GM21367 (cell line): ENCODE measurements around the gene ZNF462.
"Not testable (repeated sequence)": the region's sequence is repeated elsewhere in the genome, so short reads cannot be mapped to it uniquely, and the experiment has no call there.

Experiments
- ATAC-seq: cut with Tn5 transposase; IDR thresholded peaks from one replicate; pipeline ENCODE4 v1.9.1; 2021; ENCODE audit not compliant: unreplicated experiment

The ZNF462 gene

DNA sequence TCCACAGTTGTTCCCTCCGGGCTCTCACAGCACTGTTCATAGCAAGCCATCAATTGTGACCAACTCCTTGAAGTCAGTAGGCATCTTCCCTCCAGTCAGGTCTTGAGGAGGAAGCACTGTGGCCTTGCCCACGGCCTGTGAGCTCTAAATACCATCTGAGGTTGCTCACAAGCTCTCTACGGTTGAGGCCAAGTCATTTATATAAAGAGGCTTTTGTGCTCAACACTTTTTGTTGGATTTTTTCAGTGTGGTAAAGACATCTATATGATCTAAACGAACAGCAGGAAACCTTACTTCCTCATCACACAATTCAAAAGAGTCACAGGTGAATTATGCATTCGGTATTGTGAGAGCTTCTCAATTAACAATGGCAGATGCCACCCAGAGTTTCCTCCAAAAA is 97.3 kb downstream of the ZNF462 start:
- no peak for ATAC-seq

DNA sequence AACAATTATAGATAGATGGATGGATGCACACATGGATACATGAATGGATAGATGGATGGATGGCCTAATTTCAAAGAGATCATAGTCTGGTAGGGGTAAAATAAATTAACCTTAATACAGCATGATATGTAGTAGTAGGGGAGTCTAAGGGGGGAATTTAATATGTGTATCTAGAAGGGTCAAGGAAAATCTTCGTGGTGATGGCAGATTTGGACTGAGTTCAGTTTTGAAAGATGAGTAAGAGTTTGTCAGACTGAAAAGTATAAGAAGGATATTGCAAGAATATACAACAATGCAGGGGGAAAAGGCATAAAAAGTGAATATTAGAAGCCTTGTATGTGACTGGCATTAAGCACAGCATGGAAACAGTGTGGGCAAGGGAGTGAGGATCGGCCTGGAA is 98.7 kb downstream of the ZNF462 start:
- ATAC-seq, result no peak

- no peak for ATAC-seq
Measured at GRCh38 chr9:106962122-106962521, 99.2 kb downstream of the ZNF462 start.

DNA sequence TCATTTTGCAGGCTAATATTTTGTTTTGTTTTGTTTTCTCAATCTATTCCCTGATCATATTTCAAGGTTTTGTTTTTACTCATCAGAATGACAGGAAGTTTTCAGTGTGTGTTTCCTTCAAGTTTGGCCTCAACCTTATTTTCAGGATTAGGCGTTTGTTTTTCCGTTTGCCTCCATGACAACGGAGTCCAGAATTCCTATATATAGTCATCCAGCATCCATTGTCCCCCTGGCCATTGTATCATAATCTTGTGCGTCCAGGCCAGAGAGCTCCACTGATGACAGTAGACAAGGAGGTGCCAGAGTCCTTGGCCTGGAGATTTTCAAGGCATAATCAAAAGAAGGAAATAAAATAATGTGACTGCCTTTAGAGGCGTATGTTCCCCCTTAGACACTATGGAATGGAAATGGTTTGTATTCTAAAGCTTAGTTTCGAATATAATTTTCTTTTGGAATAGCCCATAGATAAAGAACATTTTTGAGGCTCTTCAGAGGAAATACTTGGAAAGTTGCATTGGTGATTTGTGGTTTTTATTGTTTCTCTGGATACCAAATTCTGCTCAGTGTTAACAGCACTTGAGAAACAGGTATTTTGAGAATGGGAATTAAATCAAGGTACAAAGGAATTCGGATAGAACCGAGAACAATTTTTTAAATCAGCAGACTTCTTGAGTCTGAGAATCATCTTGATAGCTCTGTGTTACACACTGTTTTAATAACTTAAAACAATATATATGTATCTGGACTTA is 99.8 kb downstream of the ZNF462 start:
- no peak for ATAC-seq

DNA sequence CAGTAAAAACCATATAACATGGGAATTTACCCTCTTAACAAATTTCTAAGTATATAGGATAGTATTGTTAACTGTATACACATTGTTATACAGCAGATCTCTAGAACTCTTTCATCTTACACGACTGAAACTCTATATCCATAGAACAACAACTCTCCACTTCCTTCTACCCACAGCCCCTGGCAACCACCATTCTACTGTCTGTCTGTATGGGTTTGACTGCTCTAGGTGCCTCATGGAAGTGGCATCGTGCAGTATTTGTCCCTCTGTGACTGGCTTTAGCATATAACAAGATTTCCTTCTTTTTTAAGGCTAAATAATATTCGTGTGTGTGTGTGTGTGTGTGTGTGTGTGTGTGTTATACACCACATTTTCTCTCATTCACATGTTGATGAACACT is 100.7 kb downstream of the ZNF462 start:
- no peak for ATAC-seq

DNA sequence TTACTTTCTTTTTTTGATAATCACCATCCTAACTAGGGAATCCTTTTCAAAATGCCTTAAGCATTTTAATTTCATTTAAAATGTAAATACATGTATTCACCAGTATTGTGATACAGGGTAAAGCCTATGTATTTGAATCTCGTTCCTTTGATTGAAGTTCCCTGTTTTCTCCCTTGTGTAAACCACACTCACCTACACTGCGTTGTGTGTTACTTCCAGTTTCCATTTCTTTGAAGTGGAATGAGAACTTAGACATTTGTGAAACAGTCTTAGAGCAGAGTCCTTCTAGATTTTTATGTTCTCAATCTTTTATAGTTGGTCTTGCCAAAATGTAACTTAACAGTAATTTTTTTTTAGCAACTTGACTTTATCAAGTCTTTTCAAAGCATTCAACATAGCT is 101.4 kb downstream of the ZNF462 start:
- peak; percentile 79 for ATAC-seq

GRCh38 chr9:106964822-106965525 is 102.0 kb downstream of the ZNF462 start:
- no peak for ATAC-seq

GRCh38 chr9:106966481-106966880 is 103.5 kb downstream of the ZNF462 start:
- no peak for ATAC-seq

GRCh38 chr9:106969696-106970095 is 106.7 kb downstream of the ZNF462 start:
- no peak for ATAC-seq

DNA sequence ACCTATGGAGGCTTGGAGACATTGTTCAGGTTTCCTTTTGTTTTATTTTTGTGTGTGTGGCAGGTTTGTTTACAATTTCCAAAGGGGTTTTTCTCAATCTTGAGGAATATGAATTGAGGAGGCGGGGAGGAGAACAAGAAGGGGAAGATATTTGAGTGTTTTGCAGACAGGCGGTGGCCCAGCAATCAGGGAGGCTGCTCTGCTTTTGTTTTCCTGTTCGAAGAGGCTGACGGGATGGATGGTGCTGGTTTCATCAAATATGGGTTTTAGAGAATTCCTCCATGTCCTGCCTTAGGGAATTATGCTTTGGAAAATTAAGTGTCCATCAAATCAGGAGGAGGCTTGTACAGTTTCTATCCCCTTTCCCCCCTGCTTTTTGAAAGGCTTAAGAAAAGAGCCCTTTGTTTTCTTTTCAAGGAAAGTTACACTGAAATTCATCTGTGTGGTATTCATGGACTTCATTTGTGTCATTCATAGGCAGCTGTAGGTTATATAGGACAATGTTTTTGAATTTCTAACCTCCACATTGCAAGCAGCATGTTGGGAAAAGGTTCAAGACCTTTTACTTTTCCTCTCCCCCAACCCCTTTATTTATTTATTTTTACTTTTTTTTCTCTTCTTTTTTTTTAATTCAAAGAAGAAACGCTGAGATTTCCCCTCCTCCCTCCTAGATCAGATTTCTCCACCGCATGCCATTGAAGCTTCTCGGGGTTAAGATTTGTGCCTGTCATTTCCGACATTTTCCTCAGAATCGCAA is 107.4 kb downstream of the ZNF462 start:
- no peak for ATAC-seq

DNA sequence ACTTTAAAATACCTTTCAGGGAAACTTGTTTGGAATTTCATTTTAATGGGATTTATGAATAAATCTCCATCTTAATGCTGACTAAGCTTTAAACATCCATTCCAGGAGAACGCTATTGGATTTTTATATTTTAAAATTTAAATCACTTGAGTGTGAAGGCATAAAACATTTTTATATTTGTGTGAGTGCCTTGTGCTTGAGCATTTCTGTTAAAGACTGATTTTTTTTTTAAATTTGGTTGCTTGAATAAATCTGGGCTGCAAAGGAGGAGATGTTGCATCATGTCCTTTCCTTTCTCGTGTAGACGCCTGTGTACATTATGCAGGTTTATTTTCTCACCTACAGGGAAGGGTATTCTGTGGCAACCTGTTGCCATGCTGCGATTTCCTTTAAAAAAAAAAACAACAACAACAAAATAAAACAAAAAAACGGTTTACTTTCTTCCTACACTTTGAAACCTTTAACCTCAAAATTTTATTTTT is 108.1 kb downstream of the ZNF462 start:
- ATAC-seq, result no peak

GRCh38 chr9:106972082-106972481 is 109.1 kb downstream of the ZNF462 start:
- ATAC-seq, result no peak

- no peak for ATAC-seq
Measured at GRCh38 chr9:106974341-106974740, 111.4 kb downstream of the ZNF462 start.

GRCh38 chr9:106976772-106977171 is 113.8 kb downstream of the ZNF462 start:
- no peak for ATAC-seq

GRCh38 chr9:106980551-106981101 is 117.7 kb downstream of the ZNF462 start:
- ATAC-seq, result peak; percentile 23

DNA sequence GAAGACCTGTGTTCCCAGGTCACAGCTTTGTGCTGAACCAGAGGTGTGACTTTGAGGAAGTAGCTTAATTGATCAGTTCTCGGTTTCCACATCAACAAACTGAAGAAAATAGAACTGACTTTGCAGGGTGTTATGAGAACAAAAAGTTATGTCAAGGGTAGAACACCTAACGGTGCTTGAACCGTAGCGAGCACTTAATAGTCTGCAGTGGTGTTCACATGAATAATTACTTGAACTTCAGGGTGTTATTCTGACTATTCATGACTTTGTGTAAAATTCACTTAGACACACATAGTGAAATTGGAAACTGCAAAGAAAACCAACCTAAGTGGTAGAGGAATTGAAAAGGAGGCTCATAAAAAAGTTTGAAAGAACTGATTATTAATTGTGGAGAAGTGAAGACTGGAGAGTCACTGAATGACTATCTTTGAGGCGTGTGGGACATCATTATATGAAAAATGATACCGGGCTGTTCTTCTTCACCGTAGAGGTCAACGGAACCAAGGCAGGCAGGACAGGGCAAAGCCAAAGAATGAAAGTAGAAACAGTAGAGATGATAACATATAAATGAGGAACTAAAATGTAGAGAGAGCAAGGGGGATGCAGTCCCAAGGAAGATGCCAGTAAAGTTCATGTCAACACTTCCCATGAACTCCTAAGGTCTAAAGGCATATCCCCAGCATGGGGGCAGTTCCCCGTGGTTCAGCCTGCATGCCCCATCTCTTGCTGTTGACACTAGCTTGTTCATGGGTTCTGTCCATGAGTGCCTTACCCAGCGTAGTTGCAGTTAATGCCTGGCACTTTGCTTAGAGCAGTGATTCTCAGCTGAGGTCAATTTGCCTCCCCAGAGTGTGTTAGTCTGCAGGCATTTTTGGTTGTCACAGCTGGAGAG is 118.7 kb downstream of the ZNF462 start:
- ATAC-seq, result peak; percentile 73

- ATAC-seq, result no peak
Measured at GRCh38 chr9:106982636-106983035, 119.7 kb downstream of the ZNF462 start.

DNA sequence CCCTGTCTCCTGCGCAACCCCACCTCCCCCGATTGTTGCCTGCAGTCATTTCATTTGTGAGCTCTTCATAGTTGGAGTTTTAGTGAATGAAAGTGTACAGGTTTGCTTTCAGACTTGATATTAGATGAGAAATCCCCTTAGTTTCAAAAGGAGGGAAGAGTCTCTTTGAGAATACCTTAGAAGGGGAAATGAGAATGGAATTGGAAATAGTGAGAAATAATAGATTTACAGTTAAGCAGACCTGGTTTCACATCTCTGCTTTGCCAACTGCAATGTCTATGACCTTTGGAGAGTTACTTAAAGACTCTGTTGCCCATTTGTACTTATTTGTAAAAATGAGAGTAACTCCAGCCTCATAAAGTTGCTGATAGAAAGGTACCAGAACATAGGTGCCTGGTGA is 120.4 kb downstream of the ZNF462 start:
- ATAC-seq, result no peak

DNA sequence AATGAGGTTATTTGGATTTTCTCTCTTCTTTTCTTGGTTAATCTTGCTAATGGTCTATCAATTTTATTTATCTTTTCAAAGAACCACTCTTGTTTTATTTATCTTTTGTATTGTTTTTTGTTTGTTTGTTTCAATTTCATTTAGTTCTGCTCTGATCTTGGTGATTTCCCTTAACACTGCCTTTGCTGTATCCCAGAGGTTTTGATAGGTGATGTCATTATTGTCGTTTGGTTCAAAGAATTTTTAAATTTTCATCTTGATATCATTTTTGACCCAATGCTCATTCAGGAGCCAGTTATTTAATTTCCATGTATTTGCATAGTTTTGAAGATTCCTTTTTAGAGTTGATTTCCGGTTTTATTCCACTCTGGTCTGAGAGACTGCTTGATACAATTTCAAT is 126.9 kb downstream of the ZNF462 start:
- not testable (repeated sequence) for ATAC-seq

- ATAC-seq, result no peak
Measured at GRCh38 chr9:106992186-106992585, 129.2 kb downstream of the ZNF462 start.
